Chondrocyte (in vitro differentiated cells): Measurements from ENCODE around the gene HMGN1. TPM values are rescaled to one million over a fixed set of nuclear protein-coding genes. Genes with fewer than 3 reads are reported as not detected.

Experiments
- DNase-seq: peaks from one replicate; pipeline ENCODE4 v3.0.0; 2021; ENCODE audit warnings: mixed read lengths, low spot score
- H3K27ac Mint-ChIP-seq: one replicate; pipeline ENCODE4 v1.8.0; 2021; ENCODE audit warnings: mild to moderate bottlenecking, moderate library complexity, mixed read lengths; ENCODE audit not compliant: unreplicated experiment
- H3K27me3 Mint-ChIP-seq: 2 replicates; pipeline ENCODE4 v1.8.0; 2021; ENCODE audit warnings: low read depth, mixed read lengths
- H3K36me3 Mint-ChIP-seq: 2 replicates; pipeline ENCODE4 v1.8.0; 2021; ENCODE audit warnings: low read depth, mixed read lengths
- H3K4me1 Mint-ChIP-seq: 2 replicates; pipeline ENCODE4 v1.8.0; 2021; ENCODE audit warnings: low read depth, mild to moderate bottlenecking, mixed read lengths
- H3K4me3 Mint-ChIP-seq: one replicate; pipeline ENCODE4 v1.8.0; 2021; ENCODE audit warnings: mild to moderate bottlenecking, moderate library complexity, mixed read lengths; ENCODE audit not compliant: unreplicated experiment
- H3K9me3 Mint-ChIP-seq: 2 replicates; pipeline ENCODE4 v1.8.0; 2021; ENCODE audit warnings: low read depth, mixed read lengths
- total RNA-seq: library from RNA; stranded (reverse); gene quantifications from 3 replicates; pipeline ENCODE4 v1.2.1, GENCODE V29; 2021
- TF ChIP-seq, protein P1 (sequence below): fragments of 200-600 bp; sonication (generic); IDR thresholded peaks from 2 replicates; pipeline ENCODE4 v1.5.0; 2021; ENCODE audit warnings: antibody characterized with exemption, mild to moderate bottlenecking, moderate library complexity

The HMGN1 gene
- total RNA-seq, 1 donor from 2014 or later: 230 TPM

DNA sequence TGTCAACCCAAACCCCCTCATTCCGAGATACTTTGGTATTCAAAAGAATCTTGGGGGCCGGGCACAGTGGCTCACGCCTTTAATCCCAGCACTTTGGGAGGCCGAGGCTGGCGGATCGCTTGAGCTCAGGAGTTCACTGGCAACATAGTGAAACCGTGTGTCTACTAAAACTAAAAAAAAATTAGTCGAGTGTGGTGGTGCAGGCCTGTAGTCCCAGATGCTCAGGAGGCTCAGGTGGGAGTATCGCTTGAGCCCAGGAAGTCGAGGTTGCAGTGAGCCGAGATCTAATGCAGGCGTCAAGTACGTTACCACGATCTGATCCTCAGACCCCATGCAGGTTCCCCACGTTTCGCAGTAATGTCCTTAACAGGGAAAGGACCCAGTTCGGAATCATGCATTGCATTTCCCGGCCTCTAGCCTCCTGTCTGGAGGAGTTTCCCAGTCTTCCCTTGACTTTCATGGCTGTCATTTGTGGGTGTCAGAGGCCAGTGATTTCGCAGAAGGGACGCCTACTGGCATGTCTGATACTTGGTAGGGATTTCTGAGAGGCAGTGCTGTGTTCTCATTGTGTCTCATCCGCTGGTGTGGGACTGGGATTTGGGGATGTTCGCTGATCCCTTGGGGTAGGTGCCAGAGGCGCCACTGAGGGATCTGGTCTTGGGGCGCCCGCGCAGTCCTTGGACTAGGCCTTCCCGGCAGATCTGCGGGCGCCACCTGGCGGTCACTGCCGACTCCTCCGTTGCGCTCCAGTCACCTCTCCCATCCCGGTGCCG is 39.3 kb upstream of the HMGN1 start:
- Mint-ChIP-seq H3K9me3 (no peaks in the 10 kb centered on the region), H3K36me3 (peaks cover 13% of the 10 kb centered on the region), H3K4me1 (peaks cover 29% of the 10 kb centered on the region), H3K4me3 (peak overlapping the region; percentile 78), H3K27ac (peak overlapping the region; percentile 91), H3K27me3 (no peaks in the 10 kb centered on the region)
- peak; percentile 97 for DNase-seq
- TF ChIP-seq, protein P1, sequence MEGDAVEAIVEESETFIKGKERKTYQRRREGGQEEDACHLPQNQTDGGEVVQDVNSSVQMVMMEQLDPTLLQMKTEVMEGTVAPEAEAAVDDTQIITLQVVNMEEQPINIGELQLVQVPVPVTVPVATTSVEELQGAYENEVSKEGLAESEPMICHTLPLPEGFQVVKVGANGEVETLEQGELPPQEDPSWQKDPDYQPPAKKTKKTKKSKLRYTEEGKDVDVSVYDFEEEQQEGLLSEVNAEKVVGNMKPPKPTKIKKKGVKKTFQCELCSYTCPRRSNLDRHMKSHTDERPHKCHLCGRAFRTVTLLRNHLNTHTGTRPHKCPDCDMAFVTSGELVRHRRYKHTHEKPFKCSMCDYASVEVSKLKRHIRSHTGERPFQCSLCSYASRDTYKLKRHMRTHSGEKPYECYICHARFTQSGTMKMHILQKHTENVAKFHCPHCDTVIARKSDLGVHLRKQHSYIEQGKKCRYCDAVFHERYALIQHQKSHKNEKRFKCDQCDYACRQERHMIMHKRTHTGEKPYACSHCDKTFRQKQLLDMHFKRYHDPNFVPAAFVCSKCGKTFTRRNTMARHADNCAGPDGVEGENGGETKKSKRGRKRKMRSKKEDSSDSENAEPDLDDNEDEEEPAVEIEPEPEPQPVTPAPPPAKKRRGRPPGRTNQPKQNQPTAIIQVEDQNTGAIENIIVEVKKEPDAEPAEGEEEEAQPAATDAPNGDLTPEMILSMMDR: peak; percentile 95

DNA sequence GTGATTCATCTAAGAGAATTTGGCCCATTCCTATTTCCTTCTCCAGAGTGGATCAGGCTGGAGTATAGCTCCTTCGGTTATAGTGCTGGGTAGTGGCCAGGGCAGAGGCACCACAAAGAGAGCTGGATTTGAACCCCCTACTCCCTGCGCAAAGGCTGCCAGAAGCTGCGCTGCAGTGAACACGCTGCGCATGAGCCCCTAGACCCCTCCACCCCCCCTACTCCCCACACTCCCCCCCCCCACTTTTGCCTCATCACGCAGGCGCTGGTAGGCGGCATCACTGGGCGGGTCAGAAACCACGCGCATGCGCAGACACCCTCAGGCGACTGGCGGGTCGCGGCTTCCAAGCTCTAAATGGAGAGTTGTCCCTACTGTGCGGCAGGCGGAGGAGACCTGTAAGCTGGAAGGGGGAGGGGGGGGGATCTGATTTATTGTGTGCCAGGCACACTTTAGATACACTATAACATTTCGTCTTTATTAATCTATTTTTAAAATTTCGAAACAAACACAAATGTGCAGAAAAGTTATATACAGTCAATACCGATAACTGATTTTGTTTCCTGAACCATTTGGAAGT is 38.7 kb upstream of the HMGN1 start:
- H3K27me3 Mint-ChIP-seq: no peaks in the 10 kb centered on the region
- H3K27ac Mint-ChIP-seq: peak overlapping the region; percentile 91
- H3K36me3 Mint-ChIP-seq: peaks cover 6% of the 10 kb centered on the region
- peaks cover 30% of the 10 kb centered on the region for H3K4me1 Mint-ChIP-seq
- TF ChIP-seq, protein P1: no peak
- no peak for DNase-seq
- H3K9me3 Mint-ChIP-seq: no peaks in the 10 kb centered on the region
- peak overlapping the region; percentile 78 for H3K4me3 Mint-ChIP-seq

DNA sequence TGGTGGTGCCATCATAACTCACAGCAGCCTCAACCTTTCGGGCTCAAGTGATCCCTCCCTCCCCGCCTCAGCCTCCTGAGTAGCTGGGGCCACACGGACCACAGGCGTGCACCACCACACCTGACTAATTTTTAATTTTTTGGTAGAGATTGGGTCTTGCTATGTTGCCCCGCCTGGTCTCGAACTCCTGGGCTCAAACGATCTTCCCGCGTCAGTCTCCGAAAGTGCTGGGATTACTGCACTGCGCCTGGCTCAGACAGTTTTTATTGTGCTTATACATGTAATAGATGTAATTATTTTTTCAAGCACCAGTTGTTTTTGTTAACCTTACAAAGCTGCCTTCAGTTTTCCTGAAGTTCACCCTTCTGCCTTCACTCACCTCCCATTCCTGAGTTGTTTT is 38.0 kb upstream of the HMGN1 start:
- DNase-seq: no peak
- Mint-ChIP-seq H3K9me3 (no peaks in the 10 kb centered on the region), H3K36me3 (peaks cover 7% of the 10 kb centered on the region), H3K4me3 (peak overlapping the region; percentile 78), H3K27ac (peak overlapping the region; percentile 91), H3K27me3 (no peaks in the 10 kb centered on the region), H3K4me1 (peaks cover 35% of the 10 kb centered on the region)
- TF ChIP-seq, protein P1: no peak

DNA sequence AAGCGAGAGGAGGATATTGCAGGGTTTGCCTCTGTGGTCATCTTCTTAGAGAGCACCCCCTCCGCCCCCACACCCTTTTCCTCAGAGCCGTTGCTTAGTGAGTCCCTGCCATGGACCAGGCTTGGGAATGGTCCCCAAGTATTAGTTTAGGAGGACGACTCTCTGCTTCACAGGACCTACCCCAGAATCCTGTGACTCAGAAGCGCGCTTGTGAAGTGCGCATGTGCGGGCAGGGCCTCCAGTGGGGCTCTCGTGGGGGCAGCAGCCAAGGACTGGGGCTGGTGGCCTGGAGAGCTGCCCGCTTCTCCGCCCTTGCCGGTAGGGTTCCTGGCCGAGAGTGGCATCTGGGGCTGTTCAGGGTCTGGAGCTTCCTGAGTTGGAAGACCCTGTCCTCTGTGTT is 37.3 kb upstream of the HMGN1 start:
- Mint-ChIP-seq H3K27me3 (no peaks in the 10 kb centered on the region), H3K4me3 (no peak overlapping the region)

More for the DNA sequence above, 37.3 kb upstream of the HMGN1 start:
- Mint-ChIP-seq H3K36me3 (peaks cover 4% of the 10 kb centered on the region), H3K4me1 (peaks cover 42% of the 10 kb centered on the region), H3K9me3 (no peaks in the 10 kb centered on the region), H3K27ac (no peak overlapping the region)
- TF ChIP-seq, protein P1: no peak
- no peak for DNase-seq
